ENCODE measurements around the gene NEGR1. TPM values are rescaled to one million over a fixed set of nuclear protein-coding genes. Genes with fewer than 3 reads are reported as not detected.

NEGR1 gene
- total and polyA plus RNA-seq, 2 experiments from 2014 or later: 0.57 to 0.94 TPM

- Histone ChIP-seq H4K20me1 (replicated peaks; ENCODE audit: insufficient read depth) (no peaks in the 10 kb centered on the region), H3K79me2 (replicated peaks; ENCODE audit: insufficient read depth) (no peaks in the 10 kb centered on the region), H3K4me2 (no peak overlapping the region), H2AFZ (no peak overlapping the region), H3K36me3 (ENCODE audit: insufficient read depth) (no peaks in the 10 kb centered on the region), H3K9me2 (ENCODE audit: insufficient read depth) (no peaks in the 10 kb centered on the region), H3F3A (replicated peaks; ENCODE audit: low read depth) (no peaks in the 10 kb centered on the region), H3K4me3 (no peak overlapping the region), H3K27me3 (ENCODE audit: insufficient read depth) (no peaks in the 10 kb centered on the region), H3K27ac (ENCODE audit: low read depth) (no peak overlapping the region), H3K4me1 (ENCODE audit: insufficient read depth) (no peaks in the 10 kb centered on the region)
- TF ChIP-seq ZNF462 (CRISPR knock-in tag; IDR thresholded peaks at IDR 0.05): no peak
- TF ChIP-seq CREB1 (CRISPR knock-in tag; IDR thresholded peaks at IDR 0.05; ENCODE audit: low read depth): no peak
- TF ChIP-seq EZH2 (IDR thresholded peaks at IDR 0.05; ENCODE audit: low read depth, unreplicated experiment): no peak
- no peaks in the 10 kb centered on the region for H3K4me1 Mint-ChIP-seq
- H3K36me3 Mint-ChIP-seq (ENCODE audit: low read depth): no peaks in the 10 kb centered on the region
- H3K4me3 Mint-ChIP-seq: no peak overlapping the region
- DNase-seq (ENCODE audit: low spot score) (no peak), ATAC-seq (no peak)
- H3K27ac Mint-ChIP-seq: peak overlapping the region; percentile 45
- H3K27me3 Mint-ChIP-seq (ENCODE audit: insufficient read depth, low read depth, poor library complexity): peaks cover 4% of the 10 kb centered on the region
- H3K9me3 Mint-ChIP-seq: peaks cover 5% of the 10 kb centered on the region; the same call in 1 of the 3 replicates
Observed at GRCh38 chr1:71600023-71600422, 682.3 kb downstream of the NEGR1 start.

GRCh38 chr1:71599306-71599705 is 683.0 kb downstream of the NEGR1 start:
- no peaks in the 10 kb centered on the region for H3F3A ChIP-seq (replicated peaks; ENCODE audit: low read depth)
- no peaks in the 10 kb centered on the region for H3K4me1 ChIP-seq (ENCODE audit: insufficient read depth)
- H3K36me3 ChIP-seq (ENCODE audit: insufficient read depth): no peaks in the 10 kb centered on the region
- ATAC-seq (no peak), DNase-seq (ENCODE audit: low spot score) (no peak)
- no peak overlapping the region for H3K27ac ChIP-seq (ENCODE audit: low read depth)
- H3K4me3 Mint-ChIP-seq: no peak overlapping the region
- no peak overlapping the region for H3K27ac Mint-ChIP-seq
- H3K4me3 ChIP-seq: no peak overlapping the region
- no peaks in the 10 kb centered on the region for H3K9me2 ChIP-seq (ENCODE audit: insufficient read depth)
- H3K9me3 Mint-ChIP-seq: peaks cover 5% of the 10 kb centered on the region; the same call in 1 of the 3 replicates
- H3K36me3 Mint-ChIP-seq (ENCODE audit: low read depth): no peaks in the 10 kb centered on the region
- no peaks in the 10 kb centered on the region for H3K4me1 Mint-ChIP-seq
- H3K27me3 ChIP-seq (ENCODE audit: insufficient read depth): no peaks in the 10 kb centered on the region
- no peaks in the 10 kb centered on the region for H4K20me1 ChIP-seq (replicated peaks; ENCODE audit: insufficient read depth)
- no peak overlapping the region for H3K4me2 ChIP-seq
- H3K79me2 ChIP-seq (replicated peaks; ENCODE audit: insufficient read depth): no peaks in the 10 kb centered on the region
- peaks cover 4% of the 10 kb centered on the region for H3K27me3 Mint-ChIP-seq (ENCODE audit: insufficient read depth, low read depth, poor library complexity)
- no peak overlapping the region for H2AFZ ChIP-seq
- TF ChIP-seq ZNF331 (CRISPR knock-in tag; IDR thresholded peaks at IDR 0.05; ENCODE audit: low read depth): no peak
- TF ChIP-seq, protein P1, sequence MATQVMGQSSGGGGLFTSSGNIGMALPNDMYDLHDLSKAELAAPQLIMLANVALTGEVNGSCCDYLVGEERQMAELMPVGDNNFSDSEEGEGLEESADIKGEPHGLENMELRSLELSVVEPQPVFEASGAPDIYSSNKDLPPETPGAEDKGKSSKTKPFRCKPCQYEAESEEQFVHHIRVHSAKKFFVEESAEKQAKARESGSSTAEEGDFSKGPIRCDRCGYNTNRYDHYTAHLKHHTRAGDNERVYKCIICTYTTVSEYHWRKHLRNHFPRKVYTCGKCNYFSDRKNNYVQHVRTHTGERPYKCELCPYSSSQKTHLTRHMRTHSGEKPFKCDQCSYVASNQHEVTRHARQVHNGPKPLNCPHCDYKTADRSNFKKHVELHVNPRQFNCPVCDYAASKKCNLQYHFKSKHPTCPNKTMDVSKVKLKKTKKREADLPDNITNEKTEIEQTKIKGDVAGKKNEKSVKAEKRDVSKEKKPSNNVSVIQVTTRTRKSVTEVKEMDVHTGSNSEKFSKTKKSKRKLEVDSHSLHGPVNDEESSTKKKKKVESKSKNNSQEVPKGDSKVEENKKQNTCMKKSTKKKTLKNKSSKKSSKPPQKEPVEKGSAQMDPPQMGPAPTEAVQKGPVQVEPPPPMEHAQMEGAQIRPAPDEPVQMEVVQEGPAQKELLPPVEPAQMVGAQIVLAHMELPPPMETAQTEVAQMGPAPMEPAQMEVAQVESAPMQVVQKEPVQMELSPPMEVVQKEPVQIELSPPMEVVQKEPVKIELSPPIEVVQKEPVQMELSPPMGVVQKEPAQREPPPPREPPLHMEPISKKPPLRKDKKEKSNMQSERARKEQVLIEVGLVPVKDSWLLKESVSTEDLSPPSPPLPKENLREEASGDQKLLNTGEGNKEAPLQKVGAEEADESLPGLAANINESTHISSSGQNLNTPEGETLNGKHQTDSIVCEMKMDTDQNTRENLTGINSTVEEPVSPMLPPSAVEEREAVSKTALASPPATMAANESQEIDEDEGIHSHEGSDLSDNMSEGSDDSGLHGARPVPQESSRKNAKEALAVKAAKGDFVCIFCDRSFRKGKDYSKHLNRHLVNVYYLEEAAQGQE (IDR thresholded peaks at IDR 0.05; ENCODE audit: unreplicated experiment): no peak
- TF ChIP-seq EZH2 (IDR thresholded peaks at IDR 0.05; ENCODE audit: low read depth, unreplicated experiment): no peak
- no peak for TF ChIP-seq POLR2AphosphoS5 (IDR thresholded peaks at IDR 0.05; ENCODE audit: low read depth)
- TF ChIP-seq JUNB (IDR thresholded peaks at IDR 0.05; ENCODE audit: unreplicated experiment): no peak
- TF ChIP-seq EZH2phosphoT487 (IDR thresholded peaks at IDR 0.05; ENCODE audit: unreplicated experiment): no peak
- TF ChIP-seq CREB1 (CRISPR knock-in tag; IDR thresholded peaks at IDR 0.05; ENCODE audit: low read depth): no peak
- no peak for TF ChIP-seq STAT1 (IDR thresholded peaks at IDR 0.05; ENCODE audit: unreplicated experiment)
- no peak for TF ChIP-seq NANOG (IDR thresholded peaks at IDR 0.05; ENCODE audit: borderline replicate concordance)

All from GM23338 (cell line).